Occipital lobe (tissue), 2 donors: ENCODE results near the gene DSCAML1. TPM values are rescaled to one million over a fixed set of nuclear protein-coding genes. Genes with fewer than 3 reads are reported as not detected.
A peak's percentile ranks its signal among the peaks of the same experiment; 100 is the strongest.
"Not testable (repeated sequence)": the region's sequence is repeated elsewhere in the genome, so short reads cannot be mapped to it uniquely, and the experiment has no call there.

Source experiments
- DNase-seq: peaks from one replicate; lab custom pipeline; 2025; lab: John Stamatoyannopoulos, UW
- total RNA-seq: library from RNA; depleted of rRNA; stranded (reverse); fragments of >200 nt; gene quantifications from one replicate; pipeline ENCODE4 v1.2.3, GENCODE V29; 2014

The DSCAML1 gene
- total RNA-seq, 1 donor from 2014 or later, result 7.6 TPM

DNA sequence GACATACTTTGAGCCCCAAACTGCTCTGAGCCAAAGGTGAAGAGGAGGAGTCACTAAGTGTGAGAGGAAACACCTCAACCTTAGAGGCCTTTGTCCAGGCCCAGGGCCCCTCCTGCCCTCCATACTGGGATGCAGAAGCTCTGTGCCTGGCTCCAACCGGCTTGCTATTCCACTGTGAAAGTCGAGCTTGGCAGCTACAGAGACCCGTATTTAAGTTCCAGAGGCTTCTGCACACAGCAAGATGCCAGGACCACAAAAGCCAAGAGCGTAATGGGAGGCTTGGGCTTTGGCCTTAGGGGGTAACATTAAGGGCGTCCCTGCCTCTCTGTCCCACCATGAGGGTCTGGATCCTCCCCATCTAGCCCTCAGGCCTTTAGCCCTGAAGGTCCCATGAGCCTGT lies 31.9 kb downstream of the DSCAML1 start:
- DNase-seq, result no peak

DNA sequence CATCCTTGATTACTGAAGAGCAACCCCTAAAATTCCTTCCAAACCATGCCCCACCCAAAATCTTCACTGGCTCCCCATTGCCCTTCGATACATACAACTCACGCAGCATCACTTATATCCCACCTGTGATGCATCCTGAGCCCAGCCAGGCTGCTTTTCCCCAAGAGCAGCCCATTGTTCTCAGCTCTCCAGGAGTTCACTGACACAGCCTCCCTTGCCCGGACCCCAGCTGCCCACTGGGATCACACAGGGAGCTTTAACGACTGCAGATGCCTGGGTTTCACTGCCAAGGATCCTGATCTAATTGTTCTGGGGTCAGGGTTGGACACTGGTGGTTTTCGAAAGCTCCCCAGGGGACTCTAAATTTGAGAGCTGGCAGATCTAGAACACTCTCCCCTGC lies 33.6 kb downstream of the DSCAML1 start:
- DNase-seq, result not testable (repeated sequence)

DNA sequence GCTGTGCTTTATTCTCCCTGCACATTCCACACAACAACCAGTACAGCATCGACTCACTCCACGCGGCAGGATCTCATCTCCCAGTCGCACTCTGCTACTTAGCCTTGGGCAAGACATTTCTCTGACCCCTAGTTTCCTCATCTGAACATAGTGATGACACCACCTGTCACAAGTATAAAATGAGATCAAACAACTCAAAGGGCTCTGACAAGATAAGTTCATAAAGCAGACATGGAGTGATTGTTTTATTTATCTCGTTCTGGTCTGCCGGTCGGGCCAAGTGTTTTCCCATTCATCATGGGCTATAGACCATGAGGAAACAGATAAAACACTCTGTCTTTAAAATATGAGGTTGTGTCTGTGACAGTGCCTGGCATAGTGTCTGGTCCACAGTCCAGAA lies 35.0 kb downstream of the DSCAML1 start:
- no peak for DNase-seq

DNA sequence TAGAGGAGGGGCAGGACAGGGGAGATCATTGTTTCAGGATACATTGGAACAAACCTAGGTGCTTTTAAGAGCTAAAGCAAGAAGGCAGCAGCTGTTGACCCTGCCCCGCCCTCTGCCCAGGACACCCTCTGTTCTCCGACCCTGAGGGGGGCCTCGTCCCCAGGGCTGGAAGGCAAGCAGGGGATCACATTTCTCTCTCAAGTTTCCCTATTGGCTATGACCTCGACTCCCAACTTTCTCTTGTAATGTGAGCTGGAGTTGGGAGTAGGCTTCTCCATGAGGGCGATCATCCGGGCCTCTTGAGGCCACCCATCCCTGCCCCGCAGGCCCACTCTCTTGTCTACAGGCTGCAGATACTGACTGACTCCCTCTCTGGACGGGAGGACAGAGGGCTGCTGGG lies 37.7 kb downstream of the DSCAML1 start:
- DNase-seq, result no peak

DNA sequence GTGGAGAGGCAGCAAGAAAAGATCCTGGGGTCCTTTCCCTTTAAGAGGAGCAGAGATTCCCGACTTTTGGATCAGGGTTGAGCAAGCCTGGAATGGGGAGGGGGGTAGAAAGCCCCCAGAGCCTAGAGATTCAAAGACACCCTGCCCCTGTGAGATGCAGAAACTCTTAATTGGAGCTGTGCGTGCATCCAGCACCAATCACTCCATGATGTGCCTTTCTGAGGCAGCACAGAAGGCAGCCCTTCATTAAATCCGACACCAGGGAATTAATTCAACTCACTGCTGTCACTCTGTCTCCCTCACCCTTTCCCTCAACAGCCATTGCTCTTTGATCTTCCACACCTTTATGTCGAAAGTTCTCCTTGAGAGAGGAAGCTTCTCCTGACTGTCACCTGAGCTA lies 43.0 kb downstream of the DSCAML1 start:
- DNase-seq, result no peak

DNA sequence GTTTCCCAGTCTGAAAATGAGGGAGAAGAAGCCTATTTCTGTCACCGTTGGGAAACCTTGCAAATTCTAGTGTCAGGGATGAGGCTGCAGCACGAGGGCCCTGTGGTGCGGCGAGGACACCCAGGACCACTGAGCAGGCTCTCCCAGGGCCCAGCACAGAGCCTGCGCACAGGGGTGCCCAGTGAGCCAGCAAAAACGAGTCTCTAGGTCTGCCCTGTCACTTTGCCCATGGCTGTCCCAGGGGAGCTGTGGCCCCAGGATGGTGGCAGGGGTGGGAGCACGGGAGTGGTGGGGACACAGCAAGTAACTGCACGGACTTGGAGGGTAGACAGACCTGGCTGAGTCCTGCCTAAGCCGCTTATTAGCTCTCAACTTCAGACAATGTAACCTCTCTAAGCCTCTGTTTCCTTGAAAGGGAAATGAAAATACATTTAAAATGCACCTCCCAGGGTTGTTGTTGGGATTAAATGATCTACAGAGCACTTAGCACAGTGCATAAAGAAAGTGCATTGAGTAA lies 44.2 kb downstream of the DSCAML1 start:
- no peak for DNase-seq

DNA sequence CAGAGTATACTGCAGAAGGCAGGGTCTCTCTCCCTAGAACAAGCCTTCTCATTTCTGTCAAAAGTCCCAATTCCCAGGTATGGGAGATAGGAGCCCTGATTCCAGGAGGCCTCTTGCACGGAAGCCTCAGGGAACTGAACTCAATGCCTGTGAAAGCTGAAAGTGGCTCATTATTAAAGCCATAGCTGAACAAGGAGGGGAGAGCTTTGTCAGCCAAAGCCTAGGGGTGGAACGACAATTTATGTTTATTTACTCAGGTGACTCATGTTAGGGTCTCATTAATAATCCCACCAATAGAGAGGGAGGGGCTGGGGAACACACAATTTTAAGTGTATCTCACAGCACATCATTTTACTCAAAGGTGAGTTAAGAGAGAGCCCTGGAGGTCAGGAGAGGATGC lies 44.9 kb downstream of the DSCAML1 start:
- no peak for DNase-seq

DNA sequence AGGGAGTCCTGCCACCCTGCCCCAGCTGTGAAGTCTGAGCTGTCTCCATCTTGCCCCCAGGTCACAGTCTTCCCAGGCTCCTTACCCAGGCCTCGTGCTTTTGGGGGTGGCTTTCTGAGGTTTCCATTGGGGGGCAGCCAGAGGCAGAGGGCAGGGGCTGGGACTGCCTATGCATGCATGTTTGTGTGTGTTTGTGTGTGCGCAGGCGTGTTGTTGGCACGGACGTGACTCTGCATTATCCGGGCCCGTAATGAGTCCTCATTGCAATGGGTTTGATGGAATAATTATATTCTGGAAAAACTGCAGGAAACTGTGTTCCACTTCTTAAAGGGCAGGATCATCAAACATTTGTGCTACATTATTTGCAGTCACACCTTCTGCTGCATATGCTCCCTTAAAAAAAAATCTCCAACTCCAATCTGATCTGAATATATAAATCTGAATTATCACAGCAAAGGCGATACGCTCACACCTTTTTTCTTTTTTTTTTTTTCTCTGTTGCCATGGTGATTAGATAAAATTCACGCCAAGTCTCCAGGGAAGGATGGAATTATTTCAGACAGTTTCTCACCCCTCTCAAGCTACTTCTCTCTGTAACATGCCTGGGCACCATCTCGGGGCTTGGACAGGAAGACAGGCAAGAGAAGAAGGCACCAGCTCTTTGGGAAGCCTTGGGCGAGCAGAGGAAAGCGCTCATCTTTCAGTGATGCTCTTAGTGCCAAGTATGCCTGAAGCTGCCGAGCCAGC lies 45.9 kb downstream of the DSCAML1 start:
- peak; percentile 51 for DNase-seq

DNA sequence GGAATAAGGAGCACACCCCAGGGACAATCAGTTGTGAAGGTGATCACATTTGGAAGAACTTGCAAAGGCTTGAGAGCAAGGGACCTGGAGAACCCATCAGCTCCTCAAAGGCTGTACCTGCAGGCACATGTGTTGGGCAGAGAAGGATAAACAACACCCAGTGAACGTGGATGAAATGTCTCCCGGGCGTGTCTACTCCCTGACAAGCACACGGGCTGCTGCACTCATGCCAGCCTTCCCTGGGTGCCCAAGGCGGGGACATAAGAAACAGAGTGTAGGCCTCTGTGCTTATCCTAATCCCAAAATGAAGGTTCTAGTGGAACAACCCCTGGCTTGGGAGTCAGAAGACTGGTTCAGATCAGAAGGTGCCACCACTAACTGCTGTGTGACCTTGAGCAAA lies 46.7 kb downstream of the DSCAML1 start:
- DNase-seq, result no peak

DNA sequence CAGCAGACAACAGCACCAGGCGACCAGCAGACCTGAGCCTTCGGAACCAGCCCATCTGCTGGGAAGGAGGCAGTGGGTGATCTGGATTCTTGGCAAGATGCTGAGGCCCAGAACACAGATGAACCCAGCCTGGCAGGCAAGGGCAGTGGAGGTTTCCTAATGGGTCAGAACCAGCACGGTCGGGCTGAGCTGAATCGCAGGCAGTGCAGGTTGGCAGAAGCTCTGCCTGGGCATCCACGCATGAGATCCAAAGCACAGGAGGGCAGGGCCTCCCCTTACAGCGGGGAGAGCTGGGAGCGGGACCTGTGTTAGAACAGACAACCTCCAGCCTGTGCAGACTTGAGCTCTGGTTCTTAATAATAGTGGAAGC lies 47.5 kb downstream of the DSCAML1 start:
- DNase-seq, result no peak

DNA sequence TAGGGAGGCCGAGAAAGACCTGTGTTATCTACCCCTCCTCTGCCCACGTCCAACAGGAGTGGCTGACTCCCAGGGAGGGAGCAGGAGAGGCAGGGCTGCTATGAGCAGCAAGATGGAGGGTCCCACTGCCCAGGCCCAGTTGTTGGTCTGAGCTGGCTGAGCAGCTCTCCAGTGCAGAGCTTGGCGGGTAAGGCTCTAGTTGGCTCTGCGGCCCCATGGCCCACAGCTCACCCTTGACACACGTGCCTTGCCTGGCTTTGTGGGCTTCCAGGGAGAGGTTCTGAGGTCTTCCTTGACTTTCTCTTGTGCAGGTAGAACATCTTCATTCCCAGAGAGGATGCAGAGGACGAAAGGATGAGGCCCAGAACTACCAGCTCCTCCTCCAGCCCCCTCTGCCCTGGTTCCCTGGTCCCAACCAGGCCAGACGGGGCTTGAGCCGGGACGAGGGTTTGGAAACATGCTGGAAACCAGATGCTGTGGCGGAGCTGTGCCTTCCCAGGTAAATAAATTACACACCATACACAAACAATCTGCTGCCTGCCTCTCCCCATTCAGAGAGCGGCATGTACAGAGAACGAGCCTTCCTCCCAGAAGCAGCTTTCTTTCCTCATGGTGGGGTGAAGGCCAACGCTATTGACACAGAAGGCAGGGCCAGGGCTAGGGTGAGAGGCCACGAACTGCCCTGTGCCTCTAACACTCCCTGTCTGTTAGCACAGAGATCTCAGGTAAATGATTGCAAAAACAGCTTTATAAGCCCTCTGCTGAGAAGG lies 48.1 kb downstream of the DSCAML1 start:
- DNase-seq, result no peak

DNA sequence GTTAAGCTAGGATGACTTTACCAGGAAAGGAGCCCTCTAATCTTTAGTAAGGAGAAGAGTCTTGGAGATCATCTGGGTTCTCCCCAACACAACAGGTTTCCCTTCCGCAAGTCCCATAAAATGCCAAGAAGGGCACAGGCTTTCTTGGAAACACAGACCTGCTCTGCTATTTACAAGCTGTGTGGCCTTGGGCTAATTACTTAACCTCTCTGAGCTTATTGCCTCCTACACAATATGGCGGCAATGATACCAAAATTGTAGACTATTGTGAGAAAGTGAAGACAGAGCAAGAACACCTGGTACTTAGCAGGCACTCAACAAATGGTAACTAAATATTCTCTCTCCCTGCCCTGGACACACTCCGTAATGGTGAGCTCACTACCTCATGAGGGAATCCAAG lies 49.1 kb downstream of the DSCAML1 start:
- DNase-seq, result no peak

DNA sequence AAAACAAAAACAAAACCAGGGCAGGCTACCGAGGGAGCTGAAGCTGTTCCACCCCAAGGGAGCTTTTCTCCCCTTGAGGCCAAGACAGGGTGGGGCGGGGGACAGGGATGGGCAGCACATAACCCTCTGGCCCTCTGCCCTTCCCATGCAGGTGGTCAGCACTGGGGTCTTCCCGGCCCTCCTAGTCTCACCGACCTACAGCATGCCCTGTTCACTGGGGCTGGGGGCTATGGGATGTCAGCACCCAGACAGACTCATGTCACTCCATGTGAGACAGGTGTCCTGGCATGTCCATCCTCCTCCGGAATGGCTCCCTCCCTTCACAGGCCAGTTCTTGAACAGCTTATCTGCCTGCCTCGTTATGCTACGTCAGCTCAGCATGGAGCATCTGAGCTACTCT lies 51.7 kb downstream of the DSCAML1 start:
- no peak for DNase-seq

DNA sequence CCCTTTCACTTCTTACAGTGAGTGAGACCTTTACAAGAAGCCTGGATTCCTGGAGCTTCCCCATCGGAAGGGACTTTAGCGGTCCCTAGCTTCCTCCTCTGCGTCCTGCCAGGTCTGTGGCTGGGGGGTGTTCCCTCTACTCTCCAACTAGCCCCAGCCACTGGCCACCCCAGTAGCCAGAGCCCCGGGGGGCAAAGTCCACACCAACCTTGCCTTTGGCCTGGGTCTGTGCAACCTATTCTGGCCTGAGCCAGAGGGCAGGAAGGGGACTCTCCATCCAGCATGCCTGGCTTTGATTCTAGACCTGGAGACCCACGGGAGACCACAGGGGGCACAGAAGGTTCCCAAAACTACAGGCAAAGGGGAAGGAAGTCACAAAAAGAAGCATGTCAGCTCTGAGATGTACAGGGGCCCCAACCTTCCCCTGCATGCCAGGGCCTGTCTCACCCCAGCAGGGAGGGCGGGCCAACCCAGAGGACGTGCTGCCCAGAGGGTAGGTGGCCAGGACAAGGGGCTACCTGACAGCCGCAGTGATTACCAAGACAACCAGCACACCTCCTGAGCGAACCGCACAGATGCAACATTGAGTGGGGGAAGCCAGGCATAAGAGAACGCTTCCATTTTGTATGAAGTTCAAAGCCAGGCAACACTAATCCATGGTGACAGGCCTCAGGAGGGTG lies 52.4 kb downstream of the DSCAML1 start:
- no peak for DNase-seq

DNA sequence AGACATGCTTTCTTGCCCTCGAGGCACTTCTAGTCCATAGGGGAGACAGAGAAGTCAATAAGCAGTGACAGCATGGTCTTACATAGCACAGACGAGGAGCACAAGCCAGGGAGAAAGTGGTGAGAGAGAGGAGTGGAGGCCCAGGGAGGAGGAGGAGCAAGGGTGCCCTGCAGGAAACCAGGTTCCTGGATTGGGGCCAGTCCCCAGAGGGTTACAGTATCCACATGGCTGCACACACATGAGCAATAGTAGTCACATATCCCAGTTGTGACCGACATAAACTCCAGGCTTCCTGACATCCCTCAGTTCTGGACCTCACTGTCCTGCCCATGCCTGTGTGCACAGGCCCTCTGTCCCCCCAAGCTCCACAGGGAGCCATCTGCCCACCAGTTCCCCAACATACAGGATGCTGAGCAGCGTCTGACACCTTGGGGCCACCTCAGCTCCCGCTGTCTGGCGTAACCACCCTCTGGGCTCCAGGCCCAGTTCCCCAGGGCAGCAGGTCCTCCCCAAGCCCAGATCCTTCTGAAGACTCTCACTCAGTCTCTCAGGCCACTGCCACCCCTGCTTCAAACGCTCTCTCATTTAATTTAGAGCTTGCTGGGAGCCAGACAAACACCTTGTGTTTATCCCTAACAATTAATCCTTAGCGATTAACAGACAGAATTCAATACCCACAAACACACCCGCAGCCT lies 53.7 kb downstream of the DSCAML1 start:
- no peak for DNase-seq

DNA sequence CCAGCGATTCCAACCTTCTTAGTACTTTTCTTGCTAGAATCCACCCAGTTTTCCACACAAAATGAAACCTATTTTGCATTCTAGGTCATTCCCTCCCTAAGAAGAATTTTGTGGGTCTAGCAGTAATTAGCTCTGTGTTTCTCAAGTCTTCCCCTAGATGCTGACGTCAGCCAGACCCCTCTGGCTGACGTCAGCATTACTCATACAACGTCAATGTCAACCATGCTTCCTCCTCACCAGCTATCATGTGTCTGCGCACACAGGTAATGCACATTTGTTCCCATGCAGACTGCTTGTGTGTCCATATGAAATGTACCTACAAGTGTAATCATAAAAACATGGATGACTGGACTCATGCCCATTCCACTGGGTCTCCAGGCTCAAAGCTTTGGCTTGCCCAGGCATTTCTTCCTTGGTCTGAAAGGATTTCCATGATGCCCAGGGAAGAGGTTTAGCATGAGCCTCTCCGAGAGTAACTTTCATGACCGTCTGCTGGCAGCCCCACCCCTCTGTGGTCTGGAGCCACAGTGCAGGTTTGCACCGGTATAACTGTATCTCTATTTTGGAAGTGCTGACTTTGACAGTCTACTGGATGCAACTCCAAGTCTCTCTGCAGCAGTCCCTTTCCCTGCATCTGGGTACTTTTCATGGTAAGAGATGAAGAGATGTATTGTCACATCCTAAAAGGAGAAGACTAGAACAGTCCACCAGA lies 58.6 kb downstream of the DSCAML1 start:
- no peak for DNase-seq

DNA sequence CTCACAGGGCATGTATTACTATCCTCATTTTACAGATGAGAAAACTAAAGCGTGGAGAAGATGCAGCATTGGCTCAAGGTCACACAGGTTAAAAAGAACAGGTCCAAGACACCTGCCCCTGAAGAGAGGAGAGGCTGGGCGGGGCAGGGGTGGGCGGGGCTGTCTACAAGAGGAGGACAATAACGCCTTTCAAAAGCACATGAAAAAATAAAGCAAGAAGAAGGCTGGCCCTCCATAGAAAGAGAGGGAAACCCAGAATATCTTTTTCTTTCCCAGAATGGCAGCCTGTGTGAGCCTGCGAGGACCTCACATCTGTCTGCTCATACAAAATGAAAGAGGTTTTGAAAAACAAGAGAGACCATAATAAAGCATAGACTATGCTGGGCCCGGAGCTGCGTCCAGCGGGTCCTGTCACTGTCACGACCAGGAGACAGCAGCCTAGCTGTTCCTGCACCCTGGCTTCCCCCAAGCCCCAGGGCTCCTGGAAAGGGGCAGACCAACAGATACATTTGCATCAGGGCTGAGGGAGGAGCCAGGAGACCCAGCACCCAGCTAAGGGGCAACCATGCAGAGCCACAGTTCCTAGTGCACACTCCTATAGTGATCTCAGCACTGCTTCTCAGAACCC lies 61.6 kb downstream of the DSCAML1 start:
- no peak for DNase-seq

DNA sequence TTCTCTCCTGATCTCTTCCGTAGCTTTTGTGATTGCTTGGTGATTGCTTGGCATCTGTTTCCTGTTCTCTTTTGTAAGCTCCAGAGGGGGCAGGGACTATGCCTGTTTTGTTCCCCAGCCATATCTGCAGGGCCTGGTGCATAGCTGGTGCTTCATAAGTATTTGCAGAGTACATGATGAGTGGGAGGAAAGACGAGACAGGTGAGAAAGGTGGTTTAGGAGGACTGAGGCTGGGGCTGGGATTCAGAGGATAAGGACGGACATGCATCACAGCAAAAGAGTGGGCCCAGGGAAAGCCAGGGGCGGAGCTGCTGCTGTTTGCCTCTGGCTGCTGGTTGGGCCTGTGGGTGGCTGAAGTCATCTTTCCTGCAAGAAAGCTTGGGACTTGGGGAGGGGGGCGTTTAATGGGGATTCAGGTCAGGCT lies 62.4 kb downstream of the DSCAML1 start:
- peak; percentile 28 for DNase-seq

DNA sequence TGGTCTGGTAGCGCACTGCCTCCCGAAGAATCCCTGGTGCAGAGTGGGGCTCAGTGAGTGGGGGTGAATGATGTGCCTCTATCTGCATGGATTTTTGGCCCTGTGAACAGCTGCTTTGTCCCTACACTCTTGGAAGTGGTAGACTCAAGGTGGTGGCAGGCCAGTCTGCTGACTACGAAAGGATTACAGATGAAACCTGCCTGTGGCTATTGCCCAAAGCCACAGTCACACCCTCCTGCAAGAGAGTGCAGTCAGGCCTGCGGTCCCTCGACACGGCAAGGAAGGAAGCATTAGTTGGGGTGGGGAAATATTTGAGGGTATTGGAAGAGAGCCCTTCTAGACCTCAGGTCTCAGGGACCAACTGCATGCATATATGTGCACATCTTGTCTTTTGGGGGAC lies 63.7 kb downstream of the DSCAML1 start:
- DNase-seq, result no peak

DNA sequence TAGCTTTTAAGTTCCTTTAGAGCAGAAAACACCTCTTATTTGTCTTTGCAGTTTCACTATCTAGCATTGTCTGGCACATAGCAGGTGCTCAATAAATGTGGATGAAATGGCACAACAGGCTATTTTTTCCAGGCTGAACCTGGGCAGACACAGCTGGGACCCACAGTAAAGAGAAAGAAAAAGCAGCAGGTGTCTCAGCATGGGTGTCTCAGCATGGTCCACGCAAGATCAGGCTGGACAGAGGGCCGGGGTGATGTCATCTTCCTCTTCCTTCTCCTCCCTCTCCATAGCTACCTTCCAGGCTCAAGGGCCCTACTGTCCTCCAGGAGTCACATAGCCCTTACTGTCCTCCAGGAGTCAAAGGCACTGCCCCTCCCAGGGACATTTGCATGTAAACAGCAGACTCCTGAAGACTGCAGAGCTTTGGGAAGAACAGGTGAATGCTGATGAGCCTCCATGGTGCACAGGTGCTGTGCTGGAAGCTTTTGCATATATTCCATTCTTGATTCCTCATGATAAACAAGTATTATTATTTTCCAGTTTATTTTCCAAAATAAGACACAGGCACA lies 65.2 kb downstream of the DSCAML1 start:
- no peak for DNase-seq
